IMR-90 (cell line): ENCODE data around the gene RFX3. TPM values are rescaled to one million over a fixed set of nuclear protein-coding genes. Genes with fewer than 3 reads are reported as not detected.

ENCODE experiments used
- ATAC-seq: fragments of 200-7000 bp; cut with Tn5 transposase; 2 replicates; pipeline ENCODE4 v1.9.1; 2020; ENCODE audit warnings: low read depth, mild to moderate bottlenecking, moderate library complexity
- BruUV-seq: library from RNA; stranded (reverse); fragments of 400-500 nt; replicated peaks from 2 replicates; lab custom pipeline; 2021; lab: Mats Ljungman, UMichigan
- CTCF ChIA-PET: fragments of 300-600 bp; formaldehyde crosslinking; extraction: SDS; loops from one replicate; lab custom pipeline; 2021; ENCODE audit warnings: antibody characterized with exemption; lab: Yijun Ruan, JAX
- POLR2A ChIA-PET: fragments of 300-600 bp; sonication (Branson Sonifier 250); formaldehyde crosslinking; loops from one replicate; lab custom pipeline; 2022; ENCODE audit warnings: antibody characterized with exemption; ENCODE audit not compliant: unreplicated experiment; lab: Charles Lee
- DNase-seq: peaks from one replicate; pipeline ENCODE4 v3.0.0; 2013
- H2AFZ ChIP-seq: replicated peaks from 2 replicates; pipeline ENCODE3; 2013; ENCODE audit warnings: low read length, mild to moderate bottlenecking; ENCODE audit not compliant: poor library complexity
- H2AK5ac ChIP-seq: 2 replicates; pipeline ENCODE4 v1.6.1; 2013; ENCODE audit warnings: low read depth, low read length, inconsistent platforms
- H2AK9ac ChIP-seq: replicated peaks from 2 replicates; pipeline ENCODE3; 2013; ENCODE audit warnings: mild to moderate bottlenecking, low read depth, low read length, moderate library complexity; ENCODE audit not compliant: poor library complexity
- H2BK120ac ChIP-seq: 2 replicates; pipeline ENCODE4 v1.6.1; 2013; ENCODE audit warnings: low read depth, low read length, inconsistent platforms
- H2BK15ac ChIP-seq: 3 replicates; pipeline ENCODE4 v1.6.1; 2013; ENCODE audit warnings: low read depth, low read length, inconsistent platforms
- H2BK20ac ChIP-seq: 2 replicates; pipeline ENCODE4 v1.6.1; 2013; ENCODE audit warnings: low read depth, mild to moderate bottlenecking, inconsistent platforms, low read length, moderate library complexity
- H2BK5ac ChIP-seq: 2 replicates; pipeline ENCODE4 v1.6.1; 2013; ENCODE audit warnings: mild to moderate bottlenecking, low read depth, low read length, inconsistent platforms; ENCODE audit not compliant: poor library complexity, severe bottlenecking
- H3K14ac ChIP-seq: replicated peaks from 2 replicates; pipeline ENCODE4 v1.6.1; 2013; ENCODE audit warnings: low read depth, low read length, inconsistent platforms
- H3K18ac ChIP-seq: 2 replicates; pipeline ENCODE4 v1.6.1; 2013; ENCODE audit warnings: low read depth, low read length, control low read depth
- H3K23ac ChIP-seq: 2 replicates; pipeline ENCODE4 v1.6.1; 2013; ENCODE audit warnings: low read depth, low read length, inconsistent platforms
- H3K27ac ChIP-seq: 2 replicates; pipeline ENCODE4 v1.5.1; 2013; ENCODE audit warnings: mild to moderate bottlenecking, control low read depth, low read length; ENCODE audit not compliant: insufficient read depth
- H3K27me3 ChIP-seq: 2 replicates; pipeline ENCODE4 v1.6.1; 2013; ENCODE audit warnings: low read length; ENCODE audit not compliant: control insufficient read depth, insufficient read depth
- H3K36me3 ChIP-seq: 2 replicates; pipeline ENCODE4 v1.6.1; 2013; ENCODE audit warnings: low read length, mixed read lengths; ENCODE audit not compliant: control insufficient read depth, insufficient read depth
- H3K4ac ChIP-seq: 2 replicates; pipeline ENCODE4 v1.6.1; 2013; ENCODE audit warnings: low read depth, low read length, inconsistent platforms
- H3K4me1 ChIP-seq: 2 replicates; pipeline ENCODE4 v1.6.1; 2013; ENCODE audit warnings: low read length, mixed read lengths; ENCODE audit not compliant: control insufficient read depth, insufficient read depth
- H3K4me2 ChIP-seq: 2 replicates; pipeline ENCODE4 v1.6.1; 2013; ENCODE audit warnings: low read depth, mild to moderate bottlenecking, control low read depth, low read length, moderate library complexity
- H3K4me3 ChIP-seq: 2 replicates; pipeline ENCODE4 v1.5.1; 2013; ENCODE audit warnings: low read depth, mild to moderate bottlenecking, control low read depth, low read length, moderate library complexity; ENCODE audit not compliant: insufficient read depth
- H3K56ac ChIP-seq: 2 replicates; pipeline ENCODE4 v1.6.1; 2013; ENCODE audit warnings: low read length, inconsistent platforms; ENCODE audit not compliant: insufficient read depth; ENCODE audit errors: extremely low read depth
- H3K79me1 ChIP-seq, 2 experiments: 2 replicates each; pipeline ENCODE4 v1.6.1; 2013; ENCODE audit warnings: low read length in 2 of 2, inconsistent platforms in 1 of 2, low read depth in 1 of 2
- H3K9ac ChIP-seq: 2 replicates; pipeline ENCODE4 v1.6.1; 2013; ENCODE audit warnings: low read depth, low read length, control low read depth
- H3K9me1 ChIP-seq: 2 replicates; pipeline ENCODE4 v1.6.1; 2013; ENCODE audit warnings: low read length, inconsistent platforms; ENCODE audit not compliant: insufficient read depth
- H3K9me3 ChIP-seq: 2 replicates; pipeline ENCODE4 v1.6.1; 2013; ENCODE audit warnings: low read length; ENCODE audit not compliant: control insufficient read depth, insufficient read depth
- H4K20me1 ChIP-seq: 2 replicates; pipeline ENCODE4 v1.6.1; 2013; ENCODE audit warnings: low read length, inconsistent platforms; ENCODE audit not compliant: insufficient read depth
- H4K5ac ChIP-seq: 2 replicates; pipeline ENCODE4 v1.6.1; 2013; ENCODE audit warnings: mild to moderate bottlenecking, low read depth, low read length, control low read depth
- H4K8ac ChIP-seq, 2 experiments: 2 replicates each; pipeline ENCODE4 v1.6.1; 2013; ENCODE audit warnings: low read depth in 2 of 2, low read length in 2 of 2, control low read depth in 1 of 2, inconsistent platforms in 1 of 2
- H4K91ac ChIP-seq: 2 replicates; pipeline ENCODE4 v1.6.1; 2013; ENCODE audit warnings: low read depth, low read length, inconsistent platforms; ENCODE audit not compliant: insufficient read depth
- BHLHE40 ChIP-seq: fragments of 150-350 bp; IDR thresholded peaks from 2 replicates; pipeline ENCODE4 v1.6.1; 2016; ENCODE audit warnings: mild to moderate bottlenecking, low read depth, low read length
- CEBPB ChIP-seq: IDR thresholded peaks from 2 replicates; pipeline ENCODE4 v1.6.1; 2012; ENCODE audit warnings: low read depth, low read length, improper control_type of control experiment
- CHD1 ChIP-seq: IDR thresholded peaks from 2 replicates; pipeline ENCODE4 v1.6.1; 2012; ENCODE audit warnings: low read depth, low read length, improper control_type of control experiment
- MAFK ChIP-seq: IDR thresholded peaks from 2 replicates; pipeline ENCODE4 v1.6.1; 2012; ENCODE audit warnings: low read depth, low read length, improper control_type of control experiment
- MXI1 ChIP-seq: IDR thresholded peaks from 2 replicates; pipeline ENCODE4 v1.6.1; 2012; ENCODE audit warnings: low read depth, mild to moderate bottlenecking, low read length, moderate library complexity, borderline replicate concordance
- NFE2L2 ChIP-seq: fragments of 150-350 bp; IDR thresholded peaks from 2 replicates; pipeline ENCODE4 v1.6.1; 2016; ENCODE audit warnings: low read depth, mild to moderate bottlenecking, low read length
- POLR2A ChIP-seq: IDR thresholded peaks from 2 replicates; pipeline ENCODE4 v1.6.1; 2012; ENCODE audit warnings: mild to moderate bottlenecking, low read depth, low read length
- RAD21 ChIP-seq: IDR thresholded peaks from 2 replicates; pipeline ENCODE4 v1.6.1; 2012; ENCODE audit warnings: low read length, improper control_type of control experiment
- RCOR1 ChIP-seq: IDR thresholded peaks from 2 replicates; pipeline ENCODE4 v1.6.1; 2012; ENCODE audit warnings: mild to moderate bottlenecking, low read length, improper control_type of control experiment; ENCODE audit not compliant: insufficient replicate concordance
- RFX5 ChIP-seq: IDR thresholded peaks from 2 replicates; pipeline ENCODE4 v1.8.0; 2012; ENCODE audit warnings: low read depth, mild to moderate bottlenecking, low read length, moderate library complexity
- SMC3 ChIP-seq: fragments of 150-350 bp; IDR thresholded peaks from 2 replicates; pipeline ENCODE4 v1.6.1; 2016; ENCODE audit warnings: low read depth, mild to moderate bottlenecking, antibody characterized with exemption, low read length, moderate library complexity
- USF2 ChIP-seq: fragments of 150-350 bp; IDR thresholded peaks from 2 replicates; pipeline ENCODE4 v1.6.1; 2017; ENCODE audit warnings: mild to moderate bottlenecking, antibody characterized with exemption, low read length, low read depth
- WGBS, 2 experiments: methylation state at CpG; one replicate each; pipeline versions ENCODE4 v1.1.5 to v1.1.7; 2013; ENCODE audit warnings: missing lambda C conversion rate in 2 of 2; ENCODE audit not compliant: insufficient read length in 1 of 2; ENCODE audit errors: extremely low coverage in 2 of 2; 5-methylcytosine and 5-hydroxymethylcytosine counted together
- dilution Hi-C: fragments of 300-500 bp; cut with HindIII; formaldehyde crosslinking; loops from one replicate; pipeline ENCODE4 v1.14.3; 2018; ENCODE audit warnings: low sequenced_read_pairs; ENCODE audit not compliant: unreplicated experiment
- in situ Hi-C: fragments of 300-500 bp; cut with MboI; formaldehyde crosslinking; loops from 3 replicates; pipeline ENCODE4 v1.14.3; 2019; ENCODE audit warnings: low sequenced_read_pairs, inconsistent platforms, mixed read lengths
- intact Hi-C: fragments of 100-400 bp; cut with micrococcal nuclease; formaldehyde crosslinking; loops from 2 replicates; pipeline ENCODE4 v1.10.0; 2022
- polyA plus RNA-seq, 3 experiments: library from polyadenylated mRNA; depleted of rRNA; stranded (reverse); fragments of >200 nt; gene quantifications; 2 replicates each; pipeline ENCODE4 v1.2.3, GENCODE V29; 2012; ENCODE audit warnings: low replicate concordance in 1 of 3
- total RNA-seq: library from RNA; depleted of rRNA; stranded (reverse); fragments of >200 nt; gene quantifications from 2 replicates; pipeline ENCODE4 v1.2.3, GENCODE V29; 2012
- TF ChIP-seq, protein P1 (sequence below): fragments of 150-350 bp; IDR thresholded peaks from 2 replicates; pipeline ENCODE4 v1.6.1; 2016; ENCODE audit warnings: low read depth, mild to moderate bottlenecking, low read length, moderate library complexity, borderline replicate concordance
- TF ChIP-seq, protein P2 (sequence below): conservative IDR thresholded peaks from 2 replicates; pipeline ENCODE4 v1.5.1; 2012; ENCODE audit warnings: mild to moderate bottlenecking, low read depth, low read length, improper control_type of control experiment

The RFX3 gene
- total and polyA plus RNA-seq, 2 of the 4 experiments (the other 2 are of a cell fraction) = 1.7 to 2.7 TPM

- no peak overlapping the region for H4K91ac ChIP-seq
- H3K79me1 ChIP-seq = no peaks in the 10 kb centered on the region
- DNase-seq (no peak), ATAC-seq (no peak)
- ChIA-PET CTCF (no interaction called here), POLR2A (no interaction called here)
- no peak overlapping the region for H3K4me3 ChIP-seq
- H3K18ac ChIP-seq = no peak overlapping the region
- no peaks in the 10 kb centered on the region for H3K4me1 ChIP-seq
- H4K5ac ChIP-seq = no peak overlapping the region
- H3K27ac ChIP-seq = no peak overlapping the region
- H3K23ac ChIP-seq = no peak overlapping the region
- 60% methylated on average over 1 of the region's 4 CpGs; no CpG with 5 or more reads in 1 of the 2 experiments for WGBS, 2 experiments
- no TSS peak for BruUV-seq
- intact Hi-C loops = loop anchor here (5.0 kb wide), 1 partner anchor 315 kb away; no protein-coding TSS in a partner anchor
- H3K56ac ChIP-seq = no peak overlapping the region
- no peak overlapping the region for H4K8ac ChIP-seq
- no peaks in the 10 kb centered on the region for H3K9me1 ChIP-seq
- no peak overlapping the region for H2AFZ ChIP-seq
- in situ Hi-C loops = no loop called here
- dilution Hi-C loops = no loop called here
- H2AK5ac ChIP-seq = no peak overlapping the region
- no peak overlapping the region for H2BK15ac ChIP-seq
- no peak overlapping the region for H3K4me2 ChIP-seq
- H3K9ac ChIP-seq = no peak overlapping the region
- H2BK120ac ChIP-seq = no peak overlapping the region
- H2AK9ac ChIP-seq = no peak overlapping the region
- TF ChIP-seq CHD1 (no peak), BHLHE40 (no peak), RCOR1 (no peak), RAD21 (no peak), NFE2L2 (no peak), SMC3 (no peak), MXI1 (no peak), RFX5 (no peak), POLR2A (no peak), MAFK (no peak), USF2 (no peak), CEBPB (no peak)
- TF ChIP-seq, protein P1, sequence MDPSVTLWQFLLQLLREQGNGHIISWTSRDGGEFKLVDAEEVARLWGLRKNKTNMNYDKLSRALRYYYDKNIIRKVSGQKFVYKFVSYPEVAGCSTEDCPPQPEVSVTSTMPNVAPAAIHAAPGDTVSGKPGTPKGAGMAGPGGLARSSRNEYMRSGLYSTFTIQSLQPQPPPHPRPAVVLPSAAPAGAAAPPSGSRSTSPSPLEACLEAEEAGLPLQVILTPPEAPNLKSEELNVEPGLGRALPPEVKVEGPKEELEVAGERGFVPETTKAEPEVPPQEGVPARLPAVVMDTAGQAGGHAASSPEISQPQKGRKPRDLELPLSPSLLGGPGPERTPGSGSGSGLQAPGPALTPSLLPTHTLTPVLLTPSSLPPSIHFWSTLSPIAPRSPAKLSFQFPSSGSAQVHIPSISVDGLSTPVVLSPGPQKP = no peak
- TF ChIP-seq, protein P2, sequence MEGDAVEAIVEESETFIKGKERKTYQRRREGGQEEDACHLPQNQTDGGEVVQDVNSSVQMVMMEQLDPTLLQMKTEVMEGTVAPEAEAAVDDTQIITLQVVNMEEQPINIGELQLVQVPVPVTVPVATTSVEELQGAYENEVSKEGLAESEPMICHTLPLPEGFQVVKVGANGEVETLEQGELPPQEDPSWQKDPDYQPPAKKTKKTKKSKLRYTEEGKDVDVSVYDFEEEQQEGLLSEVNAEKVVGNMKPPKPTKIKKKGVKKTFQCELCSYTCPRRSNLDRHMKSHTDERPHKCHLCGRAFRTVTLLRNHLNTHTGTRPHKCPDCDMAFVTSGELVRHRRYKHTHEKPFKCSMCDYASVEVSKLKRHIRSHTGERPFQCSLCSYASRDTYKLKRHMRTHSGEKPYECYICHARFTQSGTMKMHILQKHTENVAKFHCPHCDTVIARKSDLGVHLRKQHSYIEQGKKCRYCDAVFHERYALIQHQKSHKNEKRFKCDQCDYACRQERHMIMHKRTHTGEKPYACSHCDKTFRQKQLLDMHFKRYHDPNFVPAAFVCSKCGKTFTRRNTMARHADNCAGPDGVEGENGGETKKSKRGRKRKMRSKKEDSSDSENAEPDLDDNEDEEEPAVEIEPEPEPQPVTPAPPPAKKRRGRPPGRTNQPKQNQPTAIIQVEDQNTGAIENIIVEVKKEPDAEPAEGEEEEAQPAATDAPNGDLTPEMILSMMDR = no peak
- H4K20me1 ChIP-seq = no peaks in the 10 kb centered on the region
- H3K14ac ChIP-seq = no peak overlapping the region
- peaks cover 25% of the 10 kb centered on the region for H3K27me3 ChIP-seq
- no peaks in the 10 kb centered on the region for H3K36me3 ChIP-seq
- no peaks in the 10 kb centered on the region for H3K9me3 ChIP-seq
- H2BK20ac ChIP-seq = no peak overlapping the region
- no peak overlapping the region for H3K4ac ChIP-seq
- H2BK5ac ChIP-seq = no peak overlapping the region
These were observed 348.5 kb downstream of the RFX3 start for GRCh38 chr9:3177146-3177761.
